ENCODE measurements around the gene RAD52.

The RAD52 gene

GRCh38 chr12:949453-950191 lies at the start of gene RAD52:
TSS of gene RAD52 (minus strand) at chr12:949694. CDS start at chr12:933058, 16,636 bp downstream.
- DNase-seq (ENCODE audit: low spot score): peak; percentile 88

DNA sequence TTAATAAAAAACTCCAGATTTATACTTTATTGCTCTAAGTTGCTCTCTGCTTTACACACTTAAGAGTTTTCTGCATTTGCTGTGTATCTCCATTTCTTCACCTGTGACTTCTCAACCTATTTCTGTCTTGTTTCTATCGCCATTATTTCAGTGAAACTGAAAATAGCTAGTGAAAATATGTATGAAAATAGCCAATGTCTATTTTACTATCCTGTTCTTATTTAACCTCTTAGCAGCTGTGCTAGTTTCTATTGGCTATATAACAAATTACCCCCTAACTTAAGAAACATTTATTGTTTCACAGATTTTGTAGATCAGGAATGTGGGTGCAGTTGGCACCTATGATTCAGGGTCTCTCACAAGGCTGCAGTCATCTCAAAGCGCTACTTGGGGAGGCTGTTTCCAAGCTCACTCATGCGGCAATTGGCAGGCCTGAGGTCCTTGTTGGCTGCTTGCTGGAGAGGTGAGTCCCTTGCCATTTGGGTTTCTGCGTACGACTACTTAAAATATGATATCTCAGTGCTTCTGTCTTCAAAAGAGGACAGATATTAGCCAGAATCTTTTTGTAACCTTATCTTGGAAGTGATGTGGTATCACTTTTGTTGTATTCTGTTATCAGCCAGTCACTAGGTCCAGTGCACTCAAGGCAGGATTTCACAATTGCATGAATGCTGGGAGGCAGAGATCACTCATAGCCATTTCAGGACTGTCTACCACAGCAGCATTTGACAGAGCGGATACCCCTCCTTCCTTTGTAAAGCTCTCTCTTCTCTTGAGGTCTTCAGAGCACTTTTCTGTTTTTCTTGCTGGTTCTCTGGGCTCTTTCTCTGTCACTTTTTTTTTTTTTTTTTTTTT lies 48.8 kb upstream of the RAD52 start:
- no peak for DNase-seq (ENCODE audit: low spot score)

DNA sequence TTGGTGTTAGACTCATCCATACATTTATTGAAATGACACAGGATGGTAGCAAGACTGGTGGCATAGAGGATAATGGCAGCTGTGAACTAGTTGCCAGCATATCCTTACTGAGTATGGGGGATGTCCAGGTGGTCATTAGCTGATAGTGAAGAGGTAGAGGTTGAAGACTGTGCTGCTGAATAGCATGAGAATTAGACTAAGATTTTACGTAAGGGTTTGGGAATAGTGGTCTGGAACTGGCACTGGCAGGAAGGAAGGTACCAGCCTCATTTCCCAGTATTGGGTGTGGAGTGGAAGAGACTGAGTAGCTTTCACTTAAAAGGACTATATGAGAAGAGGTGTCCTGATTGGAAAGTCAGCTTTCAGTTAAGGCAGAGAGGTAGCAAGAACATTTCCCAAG lies 48.0 kb upstream of the RAD52 start:
- no peak for DNase-seq (ENCODE audit: low spot score)

DNA sequence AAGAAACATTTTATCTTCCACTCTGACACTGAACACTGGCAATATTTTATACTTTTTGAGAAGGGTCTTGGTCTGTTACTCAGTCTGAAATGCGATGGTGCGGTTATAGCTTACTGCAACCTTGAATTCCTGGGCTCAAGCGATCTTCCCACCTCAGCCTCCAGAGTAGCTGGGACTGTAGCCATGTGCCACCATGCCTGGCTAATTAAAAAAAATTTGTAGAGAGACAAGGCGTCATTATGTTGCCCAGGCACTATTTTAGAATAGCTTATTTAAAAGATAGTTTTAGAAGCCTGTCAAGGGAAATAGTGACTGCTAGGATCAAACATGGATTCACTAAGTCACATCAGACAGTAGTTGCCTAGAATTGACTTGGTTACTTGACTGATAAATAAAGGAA lies 47.4 kb upstream of the RAD52 start:
- no peak for DNase-seq (ENCODE audit: low spot score)

DNA sequence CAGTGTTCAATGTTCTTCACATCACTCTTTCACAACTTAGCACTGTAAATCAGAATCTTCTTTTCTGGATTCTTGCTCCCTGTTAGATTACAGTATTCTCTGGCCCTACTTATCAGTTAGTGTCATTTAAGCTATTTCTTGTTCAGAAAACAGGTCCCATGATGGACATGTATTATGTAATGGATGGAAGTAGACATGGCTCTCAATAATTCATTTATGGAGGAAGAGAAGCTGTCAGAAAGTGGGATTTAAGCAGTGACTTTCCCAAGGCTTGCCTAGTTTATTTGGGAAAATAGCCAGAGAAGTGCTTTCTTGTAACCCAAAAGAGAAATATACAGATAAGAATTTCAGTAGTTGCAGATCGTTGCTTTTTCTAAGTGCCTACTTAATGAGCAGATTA lies 43.2 kb upstream of the RAD52 start:
- DNase-seq (ENCODE audit: low spot score): no peak

DNA sequence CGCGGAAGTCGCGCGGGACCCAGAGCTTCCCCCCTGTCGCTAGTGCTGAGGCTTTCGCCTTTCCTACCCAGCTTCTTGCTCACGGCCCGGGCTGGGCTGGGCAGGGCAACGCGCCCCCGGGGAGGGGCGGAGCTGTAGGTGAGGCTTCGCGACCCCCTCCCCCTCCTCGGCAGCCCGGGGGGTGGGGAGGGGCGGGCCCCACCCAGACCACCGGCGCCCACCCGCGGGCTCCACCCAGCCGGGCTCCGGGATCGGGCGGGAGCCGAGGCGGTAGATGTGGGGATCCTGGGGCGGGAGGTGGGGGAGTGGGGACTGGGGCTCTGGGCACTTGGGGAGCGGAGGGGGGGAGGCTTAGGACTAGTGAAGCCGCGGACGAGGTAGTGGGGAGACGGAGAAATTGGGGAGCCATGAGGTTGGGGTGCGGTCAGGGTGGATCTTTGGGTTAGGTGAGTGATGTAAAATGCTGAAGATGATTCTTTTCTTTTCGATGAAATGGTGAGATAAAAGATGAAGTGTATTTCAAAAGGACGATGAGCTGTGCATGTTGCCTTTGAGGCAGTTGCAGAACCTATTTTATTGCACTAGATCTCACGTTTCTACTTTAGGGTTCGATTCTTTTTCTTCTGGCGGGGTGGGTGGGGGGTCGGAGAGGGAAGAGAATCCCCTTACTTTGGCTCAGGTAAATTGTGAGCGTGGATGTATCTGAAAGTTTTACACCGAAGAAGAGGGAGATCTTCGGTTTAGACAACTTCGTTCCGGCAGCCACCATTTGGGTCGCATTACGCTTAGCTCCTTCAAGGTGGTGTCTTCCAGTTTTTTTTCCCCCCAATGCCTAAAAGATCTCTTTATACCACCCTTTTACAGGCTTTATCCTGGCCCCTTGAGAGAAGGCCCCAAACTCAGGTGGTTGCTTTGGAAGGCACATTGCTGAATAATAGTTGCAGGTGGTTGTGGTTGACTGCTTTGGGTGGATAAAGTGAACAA lies 42.1 kb upstream of the RAD52 start:
- DNase-seq (ENCODE audit: low spot score): peak; percentile 68

GRCh38 chr12:990661-991349 lies 41.3 kb upstream of the RAD52 start, which contains the start of gene ERC1:
TSS of gene ERC1 (plus strand) at chr12:991223. CDS start at chr12:1027904, 36,681 bp downstream.
- peak; percentile 94 for DNase-seq (ENCODE audit: low spot score)

GRCh38 chr12:989751-990660 lies 40.5 kb upstream of the RAD52 start:
- DNase-seq (ENCODE audit: low spot score): peak; percentile 84

- no peak for DNase-seq (ENCODE audit: low spot score)
Measured at GRCh38 chr12:989051-989450, 39.6 kb upstream of the RAD52 start.

DNA sequence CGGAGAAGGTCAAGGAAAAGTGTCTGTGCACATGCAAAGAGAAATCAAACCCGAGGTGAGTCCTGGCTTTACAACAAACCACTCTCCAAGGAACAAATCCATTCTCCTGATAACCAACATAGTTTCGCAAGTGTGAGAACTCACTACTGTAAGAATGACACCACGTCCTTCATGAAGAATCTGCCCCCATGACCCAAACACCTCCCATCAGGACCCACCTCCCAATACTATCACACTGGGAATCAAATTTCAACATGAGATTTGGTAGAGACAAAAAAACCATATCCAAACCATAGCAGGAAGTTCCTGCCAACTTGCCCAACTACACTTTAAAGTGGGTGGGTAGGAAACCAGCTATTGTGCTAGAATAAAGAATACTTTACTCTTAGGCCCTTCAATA lies 39.2 kb upstream of the RAD52 start:
- no peak for DNase-seq (ENCODE audit: low spot score)

GRCh38 chr12:981961-982360 lies 32.5 kb upstream of the RAD52 start:
- DNase-seq (ENCODE audit: low spot score): no peak

DNA sequence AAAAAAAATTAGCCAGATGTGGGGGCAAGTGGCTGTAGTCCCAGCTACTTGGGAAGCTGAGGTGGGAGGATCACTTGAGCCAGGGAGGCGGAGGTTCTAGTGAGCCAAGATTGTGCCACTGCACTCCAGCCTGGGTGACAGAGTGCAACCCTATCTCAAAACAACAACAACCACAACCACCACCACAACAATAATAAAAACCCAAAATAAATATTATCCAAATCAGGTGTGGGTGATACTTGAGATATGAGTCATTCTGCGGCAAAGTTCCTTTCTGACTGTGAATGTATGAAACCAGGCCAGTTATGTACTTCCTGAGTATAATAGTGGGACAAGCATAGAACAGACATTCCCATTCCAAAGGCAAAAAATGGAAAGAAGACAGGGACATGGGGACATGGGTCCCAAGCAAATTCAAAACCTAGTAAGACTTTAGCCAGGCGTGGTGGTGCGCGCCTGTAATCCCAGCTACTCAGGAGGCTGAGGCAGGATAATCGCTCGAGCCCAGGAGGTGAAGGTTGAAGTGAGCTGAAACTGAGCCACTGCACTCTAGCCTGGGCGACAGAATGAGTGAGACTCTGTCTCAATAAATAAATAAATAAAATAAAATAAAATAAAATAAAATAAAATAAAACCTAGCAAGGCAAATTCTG lies 31.8 kb upstream of the RAD52 start:
- no peak for DNase-seq (ENCODE audit: low spot score)

- DNase-seq (ENCODE audit: low spot score): no peak
Measured at GRCh38 chr12:979349-979748, 29.9 kb upstream of the RAD52 start.

DNA sequence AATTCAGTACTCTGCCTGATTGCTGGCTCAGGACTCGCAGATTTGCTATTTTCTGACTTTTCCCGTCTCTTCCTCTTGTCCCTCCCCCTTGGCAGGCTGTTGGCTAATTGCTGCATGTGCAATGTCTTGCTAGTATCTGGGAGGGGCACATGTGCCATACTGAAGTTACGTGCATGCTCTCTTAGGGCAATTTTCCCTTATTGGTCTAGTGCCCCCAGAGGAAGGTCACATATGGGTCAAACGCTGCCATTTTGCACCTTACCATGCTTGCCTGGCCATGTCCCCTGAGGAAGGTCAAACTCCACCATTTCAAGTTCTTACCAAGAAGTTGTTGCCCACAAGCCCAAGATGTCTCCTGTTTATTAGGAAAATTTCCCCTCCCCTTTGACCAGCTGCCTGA lies 27.7 kb upstream of the RAD52 start:
- no peak for DNase-seq (ENCODE audit: low spot score)

DNA sequence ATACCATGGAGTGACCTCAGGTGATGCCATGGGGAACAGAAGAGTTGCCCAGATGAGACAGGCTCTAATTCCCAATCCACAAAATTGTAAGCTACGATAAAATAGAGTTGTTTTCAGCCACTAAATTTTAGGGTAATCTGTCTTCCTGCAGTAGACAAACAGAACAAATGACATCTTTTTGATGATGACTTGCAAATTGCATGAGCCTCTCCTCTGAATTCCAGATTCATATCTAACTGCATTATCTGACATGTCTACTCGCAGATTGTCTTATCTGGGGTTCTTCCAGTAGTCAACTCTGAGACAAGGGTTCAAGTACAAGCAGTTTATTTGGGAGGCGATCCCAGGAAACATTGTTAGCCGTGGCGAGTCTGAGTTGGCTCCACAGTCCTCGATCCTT lies 27.1 kb upstream of the RAD52 start:
- no peak for DNase-seq (ENCODE audit: low spot score)

DNA sequence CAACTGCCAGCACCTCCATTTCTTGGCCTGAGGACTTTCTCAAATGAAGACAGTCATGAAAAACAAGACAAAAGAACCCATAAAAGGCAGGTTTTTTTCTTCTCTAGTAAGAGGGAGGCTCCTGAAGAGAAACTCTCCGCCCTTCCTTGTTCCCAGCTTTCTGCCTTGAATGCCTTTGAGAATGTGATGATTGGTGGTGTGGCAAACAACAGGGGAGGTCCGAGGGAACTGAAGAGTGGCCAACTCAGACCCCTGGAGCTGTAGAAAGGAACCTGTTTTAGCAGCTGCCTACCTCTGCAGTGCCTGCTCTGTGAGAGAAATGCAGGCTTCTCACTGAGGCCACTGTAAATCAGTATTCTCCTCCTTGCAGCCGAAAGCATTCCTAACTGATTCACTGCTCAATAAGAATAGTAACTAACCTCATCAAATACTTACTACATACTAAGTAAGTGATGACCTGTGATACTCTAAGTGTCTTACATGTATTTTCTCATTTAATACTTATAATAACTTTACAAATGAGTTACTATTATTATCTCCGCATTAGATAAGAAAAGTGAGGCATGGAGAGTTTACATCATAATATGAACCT lies 24.9 kb upstream of the RAD52 start:
- no peak for DNase-seq (ENCODE audit: low spot score)

GRCh38 chr12:971991-972390 lies 22.5 kb upstream of the RAD52 start:
- no peak for DNase-seq (ENCODE audit: low spot score)

GRCh38 chr12:969821-970220 lies 20.3 kb upstream of the RAD52 start:
- DNase-seq (ENCODE audit: low spot score): no peak

DNA sequence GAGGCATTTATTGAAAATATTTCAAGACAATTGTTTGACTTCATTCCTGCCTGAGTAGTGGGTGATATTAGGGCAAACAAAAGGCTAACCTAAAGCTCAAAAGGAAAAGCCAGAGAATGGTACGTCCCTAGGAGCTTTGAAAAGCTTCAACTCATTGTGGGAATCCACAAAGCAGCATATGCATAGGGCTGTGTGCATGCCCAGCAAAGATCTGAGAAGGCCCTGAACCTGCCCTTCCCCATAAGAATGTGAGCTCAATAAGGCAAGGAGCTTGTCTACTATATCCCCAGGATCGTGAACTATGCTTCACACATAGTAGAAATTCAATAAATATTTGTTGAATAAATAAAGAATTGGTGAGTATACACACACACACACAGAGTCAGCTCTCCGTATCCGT lies 19.1 kb upstream of the RAD52 start:
- no peak for DNase-seq (ENCODE audit: low spot score)

DNA sequence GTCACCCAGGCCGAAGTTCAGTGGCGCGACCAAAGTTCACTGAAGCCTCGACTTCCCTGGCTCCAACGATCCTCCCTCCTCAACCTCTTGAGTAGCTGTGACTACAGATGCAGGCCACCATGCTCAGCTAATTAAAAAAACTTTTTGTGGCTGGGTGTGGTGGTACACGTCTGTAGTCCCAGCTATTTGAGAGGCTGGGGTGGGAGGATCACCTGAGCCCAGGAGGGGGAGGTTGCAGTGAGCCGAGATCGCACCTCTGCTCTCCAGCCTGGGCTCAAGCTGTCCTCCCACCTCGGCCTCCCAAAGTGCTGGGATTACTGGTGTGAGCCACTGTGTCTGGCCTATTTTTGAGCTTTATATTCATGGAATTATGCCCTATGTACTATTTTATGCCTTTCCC lies 18.1 kb upstream of the RAD52 start:
- DNase-seq (ENCODE audit: low spot score): no peak
